MM.1S (cell line): ENCODE measurements around the gene MAGI2.

Experiments
- DNase-seq: peaks from one replicate; pipeline ENCODE4 v3.0.0-alpha.2; 2015
- H2AFZ ChIP-seq: fragments of 300-600 bp; sonication (generic); 2 replicates; pipeline ENCODE4 v1.6.0; 2016; ENCODE audit warnings: antibody characterized with exemption, low read length
- H3F3A ChIP-seq: fragments of 300-600 bp; sonication (generic); 2 replicates; pipeline ENCODE4 v1.6.1; 2016; ENCODE audit warnings: mild to moderate bottlenecking, antibody characterized with exemption, low read length, moderate library complexity, mixed read lengths; ENCODE audit not compliant: insufficient read depth
- H3K27ac ChIP-seq: fragments of 300-600 bp; sonication (generic); 2 replicates; pipeline ENCODE4 v1.5.1; 2016; ENCODE audit warnings: mild to moderate bottlenecking, low read length
- H3K27me3 ChIP-seq: fragments of 300-600 bp; sonication (generic); replicated peaks from 2 replicates; pipeline ENCODE4 v1.6.0; 2016; ENCODE audit warnings: low read length; ENCODE audit not compliant: insufficient read depth
- H3K36me3 ChIP-seq: fragments of 300-600 bp; sonication (generic); replicated peaks from 2 replicates; pipeline ENCODE4 v1.6.1; 2016; ENCODE audit warnings: mild to moderate bottlenecking, low read length, mixed read lengths; ENCODE audit not compliant: insufficient read depth
- H3K4me1 ChIP-seq: fragments of 300-600 bp; sonication (generic); 2 replicates; pipeline ENCODE4 v1.6.1; 2016; ENCODE audit warnings: low read length, mixed read lengths
- H3K4me2 ChIP-seq: fragments of 300-600 bp; sonication (generic); 2 replicates; pipeline ENCODE4 v1.6.0; 2016; ENCODE audit warnings: low read depth, low read length
- H3K4me3 ChIP-seq: fragments of 300-600 bp; sonication (generic); 2 replicates; pipeline ENCODE4 v1.5.1; 2016; ENCODE audit warnings: low read length, mixed read lengths
- H3K79me2 ChIP-seq: fragments of 300-600 bp; sonication (generic); 2 replicates; pipeline ENCODE4 v1.6.1; 2016; ENCODE audit warnings: mixed run types, low read length, mixed read lengths
- H3K9ac ChIP-seq: fragments of 300-600 bp; sonication (generic); 2 replicates; pipeline ENCODE4 v1.6.1; 2016; ENCODE audit warnings: low read length, mixed read lengths
- H3K9me2 ChIP-seq: fragments of 300-600 bp; sonication (generic); replicated peaks from 2 replicates; pipeline ENCODE4 v1.6.1; 2016; ENCODE audit warnings: mild to moderate bottlenecking, low read length, mixed read lengths; ENCODE audit not compliant: insufficient read depth
- H3K9me3 ChIP-seq: fragments of 300-600 bp; sonication (generic); replicated peaks from 2 replicates; pipeline ENCODE4 v1.6.1; 2016; ENCODE audit warnings: mild to moderate bottlenecking, low read length, mixed read lengths; ENCODE audit not compliant: insufficient read depth
- H4K20me1 ChIP-seq: fragments of 300-600 bp; sonication (generic); 2 replicates; pipeline ENCODE4 v1.6.1; 2016; ENCODE audit warnings: mild to moderate bottlenecking, low read length, moderate library complexity, mixed read lengths; ENCODE audit not compliant: insufficient read depth
- CTCF ChIP-seq: fragments of 300-600 bp; sonication (generic); IDR thresholded peaks from 2 replicates; pipeline ENCODE4 v1.5.1; 2016; ENCODE audit warnings: antibody characterized with exemption, low read length, mixed read lengths
- EZH2 ChIP-seq: fragments of 300-600 bp; sonication (generic); optimal IDR thresholded peaks from 2 replicates; pipeline ENCODE3; 2017; ENCODE audit warnings: low read depth, mild to moderate bottlenecking, antibody characterized with exemption, low read length, mixed read lengths
- EZH2phosphoT487 ChIP-seq: fragments of 300-600 bp; sonication (generic); IDR thresholded peaks from 2 replicates; pipeline ENCODE4 v1.6.1; 2018; ENCODE audit warnings: antibody characterized with exemption, low read length

MAGI2 gene

GRCh38 chr7:78905436-78905835, 548.0 kb downstream of the MAGI2 start:
- Histone ChIP-seq H3K9ac (no peak overlapping the region), H3K4me1 (no peaks in the 10 kb centered on the region), H3F3A (no peaks in the 10 kb centered on the region), H3K36me3 (no peaks in the 10 kb centered on the region), H3K4me3 (no peak overlapping the region), H3K27me3 (no peaks in the 10 kb centered on the region), H3K9me3 (no peaks in the 10 kb centered on the region), H3K27ac (no peak overlapping the region), H2AFZ (no peak overlapping the region), H3K79me2 (no peaks in the 10 kb centered on the region), H4K20me1 (no peaks in the 10 kb centered on the region), H3K9me2 (no peaks in the 10 kb centered on the region), H3K4me2 (no peak overlapping the region)
- no peak for DNase-seq
- TF ChIP-seq CTCF (no peak), EZH2phosphoT487 (no peak), EZH2 (no peak)

GRCh38 chr7:78904983-78905382, 548.5 kb downstream of the MAGI2 start:
- no peaks in the 10 kb centered on the region for H3K79me2 ChIP-seq
- H3K36me3 ChIP-seq, result no peaks in the 10 kb centered on the region
- H3K9me3 ChIP-seq, result no peaks in the 10 kb centered on the region
- H3K27ac ChIP-seq, result no peak overlapping the region
- H3K9ac ChIP-seq, result no peak overlapping the region
- H3K27me3 ChIP-seq, result no peaks in the 10 kb centered on the region
- no peak overlapping the region for H2AFZ ChIP-seq
- H3F3A ChIP-seq, result no peaks in the 10 kb centered on the region
- DNase-seq, result no peak
- no peaks in the 10 kb centered on the region for H3K9me2 ChIP-seq
- H3K4me3 ChIP-seq, result no peak overlapping the region
- no peaks in the 10 kb centered on the region for H4K20me1 ChIP-seq
- no peak overlapping the region for H3K4me2 ChIP-seq
- TF ChIP-seq CTCF (no peak), EZH2 (no peak), EZH2phosphoT487 (no peak)
- no peaks in the 10 kb centered on the region for H3K4me1 ChIP-seq

GRCh38 chr7:78901566-78901965, 551.9 kb downstream of the MAGI2 start:
- Histone ChIP-seq H4K20me1 (no peaks in the 10 kb centered on the region), H3K36me3 (no peaks in the 10 kb centered on the region), H3K27me3 (no peaks in the 10 kb centered on the region), H3K79me2 (no peaks in the 10 kb centered on the region), H3K4me3 (no peak overlapping the region), H3K9me3 (no peaks in the 10 kb centered on the region), H3K4me1 (no peaks in the 10 kb centered on the region), H2AFZ (no peak overlapping the region), H3K9ac (no peak overlapping the region), H3F3A (no peaks in the 10 kb centered on the region), H3K27ac (no peak overlapping the region), H3K9me2 (no peaks in the 10 kb centered on the region), H3K4me2 (no peak overlapping the region)
- TF ChIP-seq CTCF, result no peak
- TF ChIP-seq EZH2phosphoT487, result no peak
- TF ChIP-seq EZH2, result no peak
- no peak for DNase-seq
